Mesenchymal stem cell (in vitro differentiated cells and primary cell): ENCODE results near the gene HRAS.
A peak's percentile ranks its signal among the peaks of the same experiment; 100 is the strongest.

Source experiments
- DNase-seq: peaks from one replicate; pipeline ENCODE4 v3.0.0-alpha.2; 2013
- H2AFZ ChIP-seq: one replicate; pipeline ENCODE4 v1.6.1; 2013; ENCODE audit warnings: low read depth, mild to moderate bottlenecking, control low read depth, inconsistent platforms, low read length, moderate library complexity
- H2AK5ac ChIP-seq: 2 replicates; pipeline ENCODE4 v1.6.1; 2013; ENCODE audit warnings: low read length, moderate library complexity, mild to moderate bottlenecking, inconsistent platforms; ENCODE audit not compliant: severe bottlenecking
- H2BK120ac ChIP-seq: one replicate; pipeline ENCODE4 v1.6.1; 2013; ENCODE audit warnings: low read depth, mild to moderate bottlenecking, inconsistent platforms, low read length, moderate library complexity
- H2BK12ac ChIP-seq, 2 experiments: one replicate each; pipeline ENCODE4 v1.6.1; 2013; ENCODE audit warnings: inconsistent platforms in 2 of 2, low read length in 2 of 2, mild to moderate bottlenecking in 2 of 2, moderate library complexity in 2 of 2, control low read depth in 1 of 2
- H2BK15ac ChIP-seq: one replicate; pipeline ENCODE4 v1.6.1; 2013; ENCODE audit warnings: mild to moderate bottlenecking, low read depth, inconsistent platforms; ENCODE audit not compliant: poor library complexity, severe bottlenecking
- H2BK5ac ChIP-seq: 2 replicates; pipeline ENCODE4 v1.6.1; 2013; ENCODE audit warnings: low read depth, mild to moderate bottlenecking, low read length, control low read depth, inconsistent platforms; ENCODE audit not compliant: poor library complexity, severe bottlenecking
- H3K14ac ChIP-seq, 2 experiments: one replicate each; pipeline ENCODE4 v1.6.1; 2013; ENCODE audit warnings: inconsistent platforms in 2 of 2, low read length in 2 of 2, control low read depth in 1 of 2, mild to moderate bottlenecking in 1 of 2, moderate library complexity in 1 of 2
- H3K18ac ChIP-seq, 2 experiments: one replicate each; pipeline ENCODE4 v1.6.1; 2013; ENCODE audit warnings: inconsistent platforms in 2 of 2, low read length in 2 of 2, control low read depth in 1 of 2, low read depth in 1 of 2, mild to moderate bottlenecking in 1 of 2
- H3K23ac ChIP-seq, 2 experiments: one replicate each; pipeline ENCODE4 v1.6.1; 2013; ENCODE audit warnings: inconsistent platforms in 2 of 2, low read length in 2 of 2, mild to moderate bottlenecking in 2 of 2, moderate library complexity in 2 of 2, control low read depth in 1 of 2
- H3K27ac ChIP-seq: 2 replicates; pipeline ENCODE4 v1.5.1; 2013; ENCODE audit warnings: mild to moderate bottlenecking, moderate library complexity, low read length, control low read depth, inconsistent platforms; ENCODE audit not compliant: poor library complexity, severe bottlenecking
- H3K27me3 ChIP-seq, 2 experiments: 2 replicates each; pipeline versions ENCODE4 v1.6.1 to v1.7.0; 2013; ENCODE audit warnings: low read length in 2 of 2, mild to moderate bottlenecking in 2 of 2, moderate library complexity in 2 of 2, control low read depth in 1 of 2, inconsistent platforms in 1 of 2; ENCODE audit not compliant: control insufficient read depth in 1 of 2, insufficient read depth in 1 of 2
- H3K36me3 ChIP-seq, 2 experiments: 2 replicates each; pipeline versions ENCODE4 v1.6.1 to v1.7.0; 2013; ENCODE audit warnings: low read length in 2 of 2, control low read depth in 1 of 2, inconsistent platforms in 1 of 2, low read depth in 1 of 2, mild to moderate bottlenecking in 1 of 2; ENCODE audit not compliant: insufficient read depth in 2 of 2, control insufficient read depth in 1 of 2
- H3K4ac ChIP-seq, 2 experiments: one replicate each; pipeline ENCODE4 v1.6.1; 2013; ENCODE audit warnings: inconsistent platforms in 2 of 2, low read length in 2 of 2, mild to moderate bottlenecking in 2 of 2, moderate library complexity in 2 of 2, control low read depth in 1 of 2, low read depth in 1 of 2
- H3K4me1 ChIP-seq: 2 replicates; pipeline ENCODE4 v1.6.1; 2013; ENCODE audit warnings: low read depth, low read length, control low read depth; ENCODE audit not compliant: control insufficient read depth, insufficient read depth
- H3K4me2 ChIP-seq: 2 replicates; pipeline ENCODE4 v1.6.1; 2013; ENCODE audit warnings: low read length, mild to moderate bottlenecking, inconsistent platforms; ENCODE audit not compliant: poor library complexity, severe bottlenecking
- H3K4me3 ChIP-seq, 2 experiments: 2 replicates each; pipeline versions ENCODE4 v1.5.1 to v1.7.0; 2013; ENCODE audit warnings: low read length in 2 of 2, mild to moderate bottlenecking in 2 of 2, control low read depth in 1 of 2, low read depth in 1 of 2; ENCODE audit not compliant: insufficient read depth in 1 of 2
- H3K79me1 ChIP-seq: replicated peaks from 2 replicates; pipeline ENCODE4 v1.6.1; 2013; ENCODE audit warnings: mild to moderate bottlenecking, control low read depth, low read length, inconsistent platforms; ENCODE audit not compliant: poor library complexity, severe bottlenecking
- H3K9ac ChIP-seq: 2 replicates; pipeline ENCODE4 v1.7.0; 2013; ENCODE audit warnings: mild to moderate bottlenecking, low read length, moderate library complexity
- H3K9me3 ChIP-seq: 2 replicates; pipeline ENCODE4 v1.7.0; 2013; ENCODE audit warnings: mild to moderate bottlenecking, low read length; ENCODE audit not compliant: control insufficient read depth
- H4K8ac ChIP-seq: one replicate; pipeline ENCODE4 v1.6.1; 2013; ENCODE audit warnings: inconsistent platforms, mild to moderate bottlenecking, low read length, moderate library complexity
- H4K91ac ChIP-seq: one replicate; pipeline ENCODE4 v1.6.1; 2013; ENCODE audit warnings: mild to moderate bottlenecking, low read length, inconsistent platforms
- WGBS: methylation state at CpG from one replicate; pipeline ENCODE4 v1.1.7; 2013; ENCODE audit warnings: mixed read lengths; 5-methylcytosine and 5-hydroxymethylcytosine counted together

Gene HRAS

DNA sequence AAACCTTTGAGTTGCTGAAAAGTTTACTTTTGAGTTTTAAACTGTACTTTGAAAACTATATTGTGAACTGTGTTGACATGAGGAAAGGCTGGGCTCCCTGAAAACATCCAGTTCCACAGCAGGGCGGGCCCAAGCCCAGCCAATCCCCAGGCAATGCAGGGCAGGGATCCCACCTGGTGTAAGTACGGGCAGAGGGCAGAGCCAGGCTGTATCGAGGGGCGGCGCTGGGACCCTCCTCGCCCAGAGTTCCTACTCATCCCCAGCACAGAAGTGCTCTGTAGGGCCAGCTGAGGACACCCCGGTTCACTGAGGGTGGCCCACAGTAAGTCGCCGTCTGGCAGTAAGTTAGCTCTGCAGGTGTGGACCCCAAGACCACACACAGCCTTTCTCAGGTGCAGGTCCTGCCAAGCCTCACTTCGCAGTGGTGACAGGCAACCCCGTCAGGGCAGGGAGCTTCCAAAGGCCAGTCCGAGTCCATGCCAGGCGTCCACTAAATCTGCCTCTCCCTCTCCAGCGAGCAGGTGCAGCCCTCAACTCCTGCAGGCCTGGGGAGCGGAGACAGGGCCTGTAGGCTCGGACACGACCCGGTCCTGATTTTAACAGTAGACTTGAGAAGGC lies 31.7 kb upstream of the HRAS start:
- H3K27ac ChIP-seq, result no peak overlapping the region
- no peak overlapping the region for H2AFZ ChIP-seq
- H3K36me3 ChIP-seq, result peaks cover 0 to 39% of the 10 kb centered on the region in 2 experiments
- H2BK5ac ChIP-seq, result no peak overlapping the region
- no peak overlapping the region for H3K23ac ChIP-seq
- H3K9me3 ChIP-seq, result no peaks in the 10 kb centered on the region
- peak overlapping the region; percentile 41 for H2AK5ac ChIP-seq
- no peak overlapping the region for H3K14ac ChIP-seq
- no peak overlapping the region for H4K91ac ChIP-seq
- H2BK15ac ChIP-seq, result peak overlapping the region; percentile 96
- peaks cover 0 to 19% of the 10 kb centered on the region in 2 experiments for H3K27me3 ChIP-seq
- peak overlapping the region; percentile 96 for H3K4me2 ChIP-seq
- no peak overlapping the region for H3K4ac ChIP-seq
- no peak overlapping the region for H3K9ac ChIP-seq
- H2BK12ac ChIP-seq, result no peak overlapping the region
- peaks cover 25% of the 10 kb centered on the region for H3K79me1 ChIP-seq
- peaks cover 56% of the 10 kb centered on the region for H3K4me1 ChIP-seq
- H2BK120ac ChIP-seq, result no peak overlapping the region
- 95% methylated on average over 18 of the region's 18 CpGs for WGBS
- no peak for DNase-seq
- peak overlapping the region in 1 of 2 experiments; percentile 80 for H3K4me3 ChIP-seq
- H4K8ac ChIP-seq, result peak overlapping the region; percentile 36
- H3K18ac ChIP-seq, result no peak overlapping the region

DNA sequence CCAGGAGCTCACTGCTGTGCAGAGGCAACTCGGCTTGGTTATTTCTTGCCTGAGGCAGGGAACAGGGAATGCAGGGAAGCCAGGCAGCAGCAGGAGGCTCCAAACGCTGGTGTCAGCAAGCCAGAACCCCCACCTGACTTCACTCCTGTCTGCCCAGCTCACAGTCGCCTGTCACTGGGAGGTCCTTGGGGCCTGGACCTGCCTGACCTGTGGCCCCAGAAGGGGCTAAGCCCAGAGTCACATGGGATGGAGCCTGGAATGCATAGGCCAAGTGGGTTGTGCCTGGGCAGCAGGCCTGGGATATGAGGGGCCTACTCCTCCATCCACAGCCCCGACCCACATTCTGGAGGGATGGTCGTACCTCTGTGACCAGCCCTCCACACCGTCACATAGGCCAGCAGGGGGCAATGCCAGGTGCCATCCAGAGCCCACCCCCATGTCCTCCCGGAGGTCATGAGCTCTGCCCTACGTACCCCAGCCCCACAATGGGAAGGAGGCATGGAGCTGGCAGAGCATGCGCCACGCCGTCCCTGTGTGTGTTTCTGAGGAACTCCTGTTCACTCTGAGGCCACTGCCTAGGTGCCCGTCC lies 30.6 kb upstream of the HRAS start:
- H3K4me3 ChIP-seq, result no peak overlapping the region
- H2AK5ac ChIP-seq, result no peak overlapping the region
- H2BK120ac ChIP-seq, result no peak overlapping the region
- no peak overlapping the region for H3K4ac ChIP-seq
- no peak overlapping the region for H3K14ac ChIP-seq
- H3K23ac ChIP-seq, result no peak overlapping the region
- H3K9me3 ChIP-seq, result no peaks in the 10 kb centered on the region
- no peak overlapping the region for H2BK5ac ChIP-seq
- H2BK12ac ChIP-seq, result no peak overlapping the region
- WGBS, result 88% methylated on average over 10 of the region's 12 CpGs
- peaks cover 0 to 29% of the 10 kb centered on the region in 2 experiments for H3K27me3 ChIP-seq
- no peak overlapping the region for H4K91ac ChIP-seq
- no peak overlapping the region for H4K8ac ChIP-seq
- no peak overlapping the region for H3K4me2 ChIP-seq
- H3K36me3 ChIP-seq, result peaks cover 0 to 42% of the 10 kb centered on the region in 2 experiments
- H3K79me1 ChIP-seq, result peaks cover 31% of the 10 kb centered on the region
- H2BK15ac ChIP-seq, result peak overlapping the region; percentile 54
- no peak overlapping the region for H2AFZ ChIP-seq
- H3K4me1 ChIP-seq, result peaks cover 52% of the 10 kb centered on the region
- H3K27ac ChIP-seq, result peak overlapping the region; percentile 11
- H3K18ac ChIP-seq, result no peak overlapping the region
- no peak for DNase-seq
- no peak overlapping the region for H3K9ac ChIP-seq

DNA sequence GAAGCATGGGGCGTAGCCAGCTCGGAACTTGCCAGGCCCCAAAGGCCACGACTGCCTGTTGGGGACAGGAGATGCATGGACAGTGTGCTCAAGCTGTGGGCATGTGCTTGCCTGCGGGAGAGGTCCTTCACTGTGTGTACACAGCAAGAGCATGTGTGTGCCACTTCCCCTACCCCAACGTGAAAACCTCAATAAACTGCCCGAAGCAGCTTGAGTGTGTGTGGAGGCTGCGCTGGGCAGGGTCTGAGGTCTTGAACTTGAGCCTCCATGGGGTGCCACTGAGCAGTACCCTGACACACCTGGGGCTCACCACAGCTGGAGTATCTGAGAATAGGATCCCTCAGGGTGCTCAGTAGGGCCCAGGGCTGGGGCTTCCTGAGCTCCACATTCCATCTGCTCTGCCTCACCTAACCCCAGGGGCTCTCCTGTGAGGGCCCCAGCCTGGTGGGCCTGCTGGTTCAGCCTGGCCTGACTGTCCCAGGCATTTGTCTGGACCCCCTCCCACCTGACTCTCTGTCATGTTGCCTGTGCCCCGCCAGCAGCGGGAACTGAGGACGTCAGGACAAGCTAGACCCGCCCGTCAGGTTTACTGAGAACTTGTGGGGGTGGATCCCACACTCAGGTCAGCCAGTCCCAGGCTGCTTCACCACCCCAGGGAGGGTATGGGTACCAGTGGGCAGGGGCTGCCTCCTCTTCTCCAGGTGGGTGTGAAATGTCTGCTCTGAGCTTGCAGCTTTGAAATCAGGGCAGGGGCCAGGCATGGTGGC lies 28.6 kb upstream of the HRAS start:
- Histone ChIP-seq H3K23ac (no peak overlapping the region), H2BK15ac (no peak overlapping the region), H3K36me3 (peaks cover 0 to 42% of the 10 kb centered on the region in 2 experiments), H2BK5ac (no peak overlapping the region), H4K8ac (no peak overlapping the region), H2BK12ac (no peak overlapping the region), H4K91ac (no peak overlapping the region), H3K27ac (no peak overlapping the region), H3K9ac (no peak overlapping the region), H2AK5ac (peak overlapping the region; percentile 49), H3K18ac (no peak overlapping the region), H3K4ac (no peak overlapping the region), H3K4me1 (peaks cover 54% of the 10 kb centered on the region), H2AFZ (no peak overlapping the region), H2BK120ac (no peak overlapping the region), H3K4me2 (no peak overlapping the region), H3K4me3 (no peak overlapping the region), H3K14ac (no peak overlapping the region), H3K27me3 (peaks cover 0 to 38% of the 10 kb centered on the region in 2 experiments), H3K79me1 (peaks cover 29% of the 10 kb centered on the region), H3K9me3 (no peaks in the 10 kb centered on the region)
- 94% methylated on average over 12 of the region's 12 CpGs for WGBS
- no peak for DNase-seq
